Psoas muscle (tissue), 8 donors: ENCODE data around the gene NEK10. TPM values are rescaled to one million over a fixed set of nuclear protein-coding genes. Genes with fewer than 3 reads are reported as not detected.

Experiments
- ATAC-seq, 4 donors: fragments of 200-7000 bp; cut with Tn5 transposase; one replicate each; pipeline ENCODE4 v1.9.1; 2020; ENCODE audit warnings: moderate library complexity in 3 of 4, mild to moderate bottlenecking in 2 of 4
- DNase-seq, 2 donors: peaks; one replicate each; pipeline ENCODE4 v3.0.0-alpha.2; 2020
- H3K27ac ChIP-seq: fragments of 200-600 bp; one replicate; pipeline ENCODE4 v1.8.0; 2022
- H3K27me3 ChIP-seq, 3 donors: fragments of 200-600 bp in 1 of 3; one replicate each; pipeline versions ENCODE4 v1.6.1 to v1.8.0; 2013 to 2022; ENCODE audit warnings: low read length in 2 of 3, mild to moderate bottlenecking in 2 of 3, moderate library complexity in 1 of 3; ENCODE audit not compliant: insufficient read depth in 3 of 3
- H3K36me3 ChIP-seq, 2 donors: fragments of 200-600 bp in 1 of 2; one replicate each; pipeline versions ENCODE4 v1.6.1 to v1.8.0; 2013 to 2022; ENCODE audit warnings: low read depth in 1 of 2, mild to moderate bottlenecking in 1 of 2, moderate library complexity in 1 of 2; ENCODE audit not compliant: insufficient read depth in 1 of 2
- H3K4me1 ChIP-seq: fragments of 200-600 bp; one replicate; pipeline ENCODE4 v1.8.0; 2022
- H3K4me3 ChIP-seq: fragments of 200-600 bp; one replicate; pipeline ENCODE4 v1.8.0; 2022; ENCODE audit warnings: mild to moderate bottlenecking
- H3K9me3 ChIP-seq: fragments of 200-600 bp; one replicate; pipeline ENCODE4 v1.8.0; 2022
- CTCF ChIP-seq: fragments of 200-600 bp; IDR thresholded peaks from one replicate; pipeline ENCODE4 v1.8.0; 2022; ENCODE audit warnings: antibody characterized with exemption
- WGBS, 3 donors: extraction: QIAGEN DNeasy Blood & Tissue Kit; methylation state at CpG; one replicate each; pipeline versions ENCODE4 v1.1.6 to v1.1.7; 2013; 5-methylcytosine and 5-hydroxymethylcytosine counted together
- intact Hi-C, 2 donors: fragments of 100-400 bp; cut with DNase I; formaldehyde crosslinking; loops; one replicate each; pipeline versions ENCODE4 v1.11.0 to v1.14.2; 2022
- polyA plus RNA-seq, 3 donors: library from polyadenylated mRNA; stranded (reverse); fragments of 200-250 nt; gene quantifications; one replicate each; pipeline ENCODE4 v1.2.3, GENCODE V29; 2013
- total RNA-seq, 4 donors: library from RNA; stranded (reverse); fragmentation: NEBNext Ultra II Directional in 2 of 4; extraction: Animal tissue kit (Norgen Biotek cat#: 25700) in 2 of 4; gene quantifications; one replicate each; pipeline versions ENCODE4 v1.2.1 to v1.2.4, GENCODE V29; 2021 to 2023
- donor health status: healthy with polysubstance abuse.
- donor health status: DM: no; HTN: no; CAD: no; lungs with moderate emphysema.
- donor health status: Bipolar disorder and iron deficiency.
- donor health status: healthy.
- donor health status: DM: yes; HTN: yes; CAD: no.
- donor health status: DM: no; HTN: no; CAD: no.
- donor health status: DM: no; HTN: no; CAD: no.
- donor health status: DM: yes; HTN: yes; CAD: no.

The NEK10 gene
- total and polyA plus RNA-seq, 7 donors = 0.44 to 16.6 (median 5.0) TPM

GRCh38 chr3:27244374-27244773 lies 124.8 kb downstream of the NEK10 start:
- DNase-seq (no peak), ATAC-seq (no peak)
- WGBS, 3 donors = 91 to 98% (median 92%) methylated on average over 2 of the region's 2 CpGs
- Histone ChIP-seq H3K4me1 (no peaks in the 10 kb centered on the region), H3K27ac (no peak overlapping the region), H3K36me3 (no peaks in the 10 kb centered on the region), H3K9me3 (no peaks in the 10 kb centered on the region), H3K4me3 (no peak overlapping the region), H3K27me3 (no peaks in the 10 kb centered on the region)
- no peak for TF ChIP-seq CTCF
- intact Hi-C loops = no loop called here

- H3K4me3 ChIP-seq = no peak overlapping the region
- DNase-seq (no peak), ATAC-seq (no peak)
- H3K4me1 ChIP-seq = no peaks in the 10 kb centered on the region
- H3K27ac ChIP-seq = no peak overlapping the region
- no peak for TF ChIP-seq CTCF
- intact Hi-C loops = no loop called here
- no peaks in the 10 kb centered on the region for H3K36me3 ChIP-seq
- no peaks in the 10 kb centered on the region for H3K27me3 ChIP-seq
- peaks cover 19% of the 10 kb centered on the region for H3K9me3 ChIP-seq
Observed at GRCh38 chr3:27239951-27240350, 129.2 kb downstream of the NEK10 start.

GRCh38 chr3:27228805-27229204 lies 140.4 kb downstream of the NEK10 start:
- peaks cover under 1% of the 10 kb centered on the region for H3K9me3 ChIP-seq
- WGBS, 3 donors = 83 to 87% (median 84%) methylated on average over 2 of the region's 2 CpGs
- H3K27me3 ChIP-seq = no peaks in the 10 kb centered on the region
- ATAC-seq (no peak), DNase-seq (no peak)
- peaks cover 3% of the 10 kb centered on the region for H3K4me1 ChIP-seq
- intact Hi-C loops = no loop called here
- no peaks in the 10 kb centered on the region for H3K36me3 ChIP-seq
- no peak for TF ChIP-seq CTCF
- no peak overlapping the region for H3K4me3 ChIP-seq
- no peak overlapping the region for H3K27ac ChIP-seq

GRCh38 chr3:27224197-27224596 lies 145.0 kb downstream of the NEK10 start:
- Histone ChIP-seq H3K4me3 (no peak overlapping the region), H3K27me3 (no peaks in the 10 kb centered on the region), H3K9me3 (no peaks in the 10 kb centered on the region), H3K4me1 (peaks cover 8% of the 10 kb centered on the region), H3K36me3 (no peaks in the 10 kb centered on the region), H3K27ac (peak overlapping the region; percentile 32)
- peak; percentile 20 to 71 for DNase-seq
- intact Hi-C loops = no loop called here
- WGBS, 3 donors = 22 to 30% (median 27%) methylated on average over 3 of the region's 3 CpGs
- TF ChIP-seq CTCF = no peak
- peak; percentile 66 to 97 (median 94) for ATAC-seq

GRCh38 chr3:27221264-27221932 lies 147.8 kb downstream of the NEK10 start:
- H3K4me3 ChIP-seq = no peak overlapping the region
- 52 to 86% (median 72%) methylated on average over 1 of the region's 1 CpG for WGBS, 3 donors

More at GRCh38 chr3:27221264-27221932, 147.8 kb downstream of the NEK10 start:
- no peak for DNase-seq
- Histone ChIP-seq H3K36me3 (no peaks in the 10 kb centered on the region), H3K27ac (no peak overlapping the region), H3K4me1 (peaks cover 15% of the 10 kb centered on the region), H3K9me3 (no peaks in the 10 kb centered on the region), H3K27me3 (no peaks in the 10 kb centered on the region)
- no peak for ATAC-seq
- TF ChIP-seq CTCF = no peak
- intact Hi-C loops = no loop called here
